ENCODE measurements around the gene NLK.

NLK gene

GRCh38 chr17:28194382-28194781, 151.9 kb downstream of the NLK start:
- no peak for DNase-seq (ENCODE audit: low read depth in 2 of 2)
- TF ChIP-seq CTCF (IDR thresholded peaks at IDR 0.05; ENCODE audit: low read depth, low read length): no peak
- no peak overlapping the region for H3K4me3 ChIP-seq (replicated peaks in 1 of 2; ENCODE audit: low read depth in 2 of 2, low read length in 2 of 2)

- DNase-seq (ENCODE audit: low read depth in 2 of 2): no peak
- no peak overlapping the region for H3K4me3 ChIP-seq (replicated peaks in 1 of 2; ENCODE audit: low read depth in 2 of 2, low read length in 2 of 2)
- TF ChIP-seq CTCF (IDR thresholded peaks at IDR 0.05; ENCODE audit: low read depth, low read length): no peak
Observed at GRCh38 chr17:28196636-28197035, 154.2 kb downstream of the NLK start.

GRCh38 chr17:28199115-28199514, 156.6 kb downstream of the NLK start:
- no peak for DNase-seq (ENCODE audit: low read depth in 2 of 2)
- TF ChIP-seq CTCF (IDR thresholded peaks at IDR 0.05; ENCODE audit: low read depth, low read length): no peak
- no peak overlapping the region for H3K4me3 ChIP-seq (replicated peaks in 1 of 2; ENCODE audit: low read depth in 2 of 2, low read length in 2 of 2)

- DNase-seq (ENCODE audit: low read depth in 2 of 2): no peak
Observed at GRCh38 chr17:28199728-28200127, 157.3 kb downstream of the NLK start.

GRCh38 chr17:28201315-28201714, 158.8 kb downstream of the NLK start:
- H3K4me3 ChIP-seq (replicated peaks in 1 of 2; ENCODE audit: low read depth in 2 of 2, low read length in 2 of 2): no peak overlapping the region
- TF ChIP-seq CTCF (IDR thresholded peaks at IDR 0.05; ENCODE audit: low read depth, low read length): no peak
- DNase-seq (ENCODE audit: low read depth in 2 of 2): no peak

More at GRCh38 chr17:28199728-28200127, 157.3 kb downstream of the NLK start:
- no peak for TF ChIP-seq CTCF (IDR thresholded peaks at IDR 0.05; ENCODE audit: low read depth, low read length)
- no peak overlapping the region for H3K4me3 ChIP-seq (replicated peaks in 1 of 2; ENCODE audit: low read depth in 2 of 2, low read length in 2 of 2)

- no peak for DNase-seq (ENCODE audit: low read depth in 2 of 2)
- TF ChIP-seq CTCF (IDR thresholded peaks at IDR 0.05; ENCODE audit: low read depth, low read length): no peak
- no peak overlapping the region for H3K4me3 ChIP-seq (replicated peaks in 1 of 2; ENCODE audit: low read depth in 2 of 2, low read length in 2 of 2)
Observed at GRCh38 chr17:28204244-28204643, 161.8 kb downstream of the NLK start.

- DNase-seq (ENCODE audit: low read depth in 2 of 2): peak in 1 of 2 donors; percentile 41
- no peak for TF ChIP-seq CTCF (IDR thresholded peaks at IDR 0.05; ENCODE audit: low read depth, low read length)
- H3K4me3 ChIP-seq (replicated peaks in 1 of 2; ENCODE audit: low read depth in 2 of 2, low read length in 2 of 2): no peak overlapping the region
Observed at GRCh38 chr17:28204751-28205150, 162.3 kb downstream of the NLK start.

Measured in cardiac fibroblast (primary cell).